HG02571 (cell line): Measurements from ENCODE around the gene DHX29.

Experiments
- ATAC-seq: cut with Tn5 transposase; IDR thresholded peaks from one replicate; pipeline ENCODE4 v1.9.1; 2021; ENCODE audit warnings: mild to moderate bottlenecking, moderate library complexity; ENCODE audit not compliant: unreplicated experiment

The DHX29 gene

DNA sequence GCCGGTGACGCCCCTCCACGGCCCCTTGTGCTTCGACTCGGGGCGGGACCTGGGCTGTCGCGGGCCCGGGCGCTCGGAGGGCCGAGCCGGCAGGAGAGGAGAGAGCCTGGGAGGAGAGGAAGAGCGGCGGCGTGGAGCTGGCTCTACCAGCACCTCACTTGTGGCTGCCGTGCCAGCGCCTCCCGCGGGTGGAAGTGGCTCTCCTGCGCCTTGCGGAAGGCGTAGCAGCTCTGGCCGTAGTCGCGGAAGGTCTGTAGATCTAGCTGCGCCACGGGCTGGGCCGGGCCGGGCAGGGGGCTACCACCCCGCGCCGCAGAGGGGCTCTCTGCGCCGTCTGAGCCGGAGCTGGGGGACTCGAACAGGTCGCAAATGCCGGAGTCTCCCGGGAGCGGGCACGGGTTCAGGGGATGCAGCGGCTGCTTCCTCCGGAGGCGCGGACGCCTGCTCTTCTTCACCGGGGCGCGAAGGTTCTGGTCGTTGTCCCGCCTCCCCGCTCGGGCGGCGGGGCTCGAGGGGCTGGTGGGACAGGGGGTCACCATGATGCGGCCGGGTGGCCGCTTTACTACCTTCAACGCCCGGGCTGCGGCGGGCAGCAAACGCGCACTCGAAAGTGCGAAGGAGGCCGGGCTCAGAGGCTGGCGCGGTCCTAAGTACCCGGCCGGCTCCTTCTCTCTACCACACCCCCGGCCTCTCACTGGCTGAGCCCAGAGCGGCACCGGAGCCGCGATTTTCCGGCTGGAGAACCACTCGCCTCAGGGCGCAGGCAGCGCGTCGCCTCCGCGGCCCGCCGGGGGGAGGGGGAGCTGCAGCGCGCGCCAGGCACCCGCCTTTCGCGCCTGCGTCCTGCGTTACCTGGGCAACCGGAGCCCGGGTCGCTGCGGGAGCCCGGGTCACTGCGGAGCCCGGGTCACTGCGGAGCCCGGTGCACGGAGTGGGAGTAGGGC, 74.2 kb downstream of the DHX29 start, which contains the start of gene CCNO:
Gene CCNO, minus strand, starts transcription at position 624 of the 944 bp plus-strand sequence. Its CDS starts 85 bp downstream, at position 539.
- peak; percentile 63 for ATAC-seq

DNA sequence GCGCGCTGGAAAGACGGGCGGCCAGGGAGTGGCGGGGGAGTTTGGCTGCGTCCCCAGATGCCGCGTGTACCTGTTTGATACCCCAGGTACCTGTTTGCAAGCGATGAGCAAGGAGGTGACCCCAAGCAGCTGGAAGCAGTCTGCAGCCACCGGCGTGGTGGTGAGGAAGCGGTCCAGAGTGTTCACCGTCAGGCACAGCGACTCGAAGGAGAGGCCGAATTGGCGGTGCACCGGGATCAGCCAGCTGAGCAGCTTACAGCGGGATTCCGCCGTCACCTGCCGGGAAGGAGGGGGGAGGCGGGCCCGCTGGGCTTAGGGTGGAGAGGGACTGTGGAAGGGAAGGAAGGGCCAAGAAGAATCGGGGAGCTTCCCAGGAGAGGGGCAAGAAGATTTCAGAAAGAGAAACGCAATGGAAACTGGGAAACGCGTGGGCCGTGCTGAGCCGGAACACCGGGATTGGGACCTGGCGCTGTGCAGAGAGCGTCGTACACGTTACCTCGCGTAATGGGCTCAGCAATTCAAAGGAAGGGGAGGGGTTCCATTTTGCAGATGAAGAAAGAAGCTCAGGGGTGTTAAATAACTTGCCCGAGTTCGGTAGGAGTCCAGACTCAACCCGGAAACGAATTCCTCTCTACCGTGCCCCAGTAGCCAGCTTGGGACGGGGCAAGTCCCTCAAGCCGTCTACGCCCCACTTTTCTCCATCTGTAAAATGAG, 75.1 kb downstream of the DHX29 start:
- no peak for ATAC-seq

DNA sequence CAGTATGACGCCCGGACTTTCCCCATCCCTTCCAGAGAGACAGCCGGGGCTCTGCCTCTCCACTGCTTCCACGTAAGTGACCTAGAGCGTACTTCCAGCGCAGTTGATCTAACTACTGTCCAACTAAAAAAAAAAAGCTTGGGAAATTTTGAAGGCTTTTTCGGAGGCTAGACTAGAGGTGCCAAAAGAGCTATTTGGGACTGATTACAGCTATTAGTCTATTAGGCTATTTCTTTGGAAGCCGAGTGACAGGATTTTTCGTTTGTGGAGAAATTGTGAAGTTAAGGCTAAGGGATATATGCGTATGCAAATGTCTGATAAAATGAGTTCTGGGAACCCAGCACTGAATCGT, 75.6 kb downstream of the DHX29 start:
- no peak for ATAC-seq

DNA sequence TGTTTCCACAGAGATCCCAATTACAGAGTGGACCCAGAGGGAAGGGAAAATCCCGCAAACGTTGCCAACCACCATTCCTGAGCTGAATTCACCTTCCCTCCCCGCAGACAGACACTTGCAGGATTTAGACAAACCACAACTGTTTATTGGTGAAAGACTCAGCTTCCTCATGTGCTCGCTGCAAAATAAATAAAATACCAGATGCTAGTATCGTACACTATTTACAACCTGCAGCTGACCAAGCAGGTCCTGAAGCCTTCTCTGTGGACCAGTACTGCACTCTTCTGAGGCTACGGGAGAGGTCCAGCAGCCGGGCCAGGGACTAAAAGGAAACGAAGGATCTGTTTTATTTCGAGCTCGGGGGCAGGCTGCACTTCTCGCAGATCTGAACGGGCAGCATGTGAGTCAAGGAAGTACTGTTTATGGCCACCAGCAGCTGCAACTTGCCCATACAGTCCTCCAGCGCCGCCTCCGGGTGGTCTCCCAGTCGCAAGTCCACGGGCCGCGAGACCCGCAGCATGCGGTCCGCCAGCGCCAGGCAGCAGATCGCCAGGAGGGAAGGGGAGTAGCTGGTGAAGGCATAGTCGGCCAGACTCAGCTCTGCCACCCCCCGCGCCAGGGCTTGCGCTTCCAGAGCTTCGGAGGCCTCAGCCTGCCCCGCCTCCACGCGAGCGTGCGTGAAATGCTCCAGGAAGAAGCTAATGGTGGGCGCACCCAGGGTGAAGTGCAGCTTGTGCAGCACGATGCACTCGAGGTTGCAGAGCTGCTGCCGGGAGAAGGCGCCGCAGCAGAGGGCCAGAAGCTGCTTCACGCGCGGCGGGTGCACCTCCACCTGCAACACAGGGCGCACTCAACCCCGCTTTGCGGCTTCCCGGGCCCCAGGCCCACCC, 76.2 kb downstream of the DHX29 start:
- ATAC-seq = no peak

DNA sequence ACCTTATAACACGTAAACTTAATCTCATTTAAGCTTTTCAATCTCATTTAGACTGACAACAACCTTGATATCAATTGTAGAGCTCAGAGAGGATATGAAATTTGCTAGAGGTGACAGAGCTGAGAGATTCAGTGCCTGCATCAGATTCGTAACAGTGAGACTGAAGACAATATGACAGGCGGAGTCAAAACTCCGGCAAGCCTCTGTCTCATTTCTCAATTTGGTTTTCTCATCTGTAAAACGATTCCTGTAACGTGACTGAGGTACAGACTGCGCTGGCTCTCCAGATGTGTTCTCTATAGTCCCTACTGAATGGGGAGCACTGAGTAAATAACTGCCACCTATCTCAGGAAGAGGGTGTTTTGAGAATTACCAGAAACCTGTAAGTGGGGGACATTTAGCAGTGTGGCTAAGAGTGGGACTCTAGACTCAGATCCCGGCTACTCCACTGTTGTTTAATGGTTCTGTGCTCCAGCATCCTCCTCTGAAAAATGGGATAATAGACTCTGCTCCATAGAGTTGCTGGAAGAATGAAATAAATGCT, 77.3 kb downstream of the DHX29 start:
- ATAC-seq = no peak

DNA sequence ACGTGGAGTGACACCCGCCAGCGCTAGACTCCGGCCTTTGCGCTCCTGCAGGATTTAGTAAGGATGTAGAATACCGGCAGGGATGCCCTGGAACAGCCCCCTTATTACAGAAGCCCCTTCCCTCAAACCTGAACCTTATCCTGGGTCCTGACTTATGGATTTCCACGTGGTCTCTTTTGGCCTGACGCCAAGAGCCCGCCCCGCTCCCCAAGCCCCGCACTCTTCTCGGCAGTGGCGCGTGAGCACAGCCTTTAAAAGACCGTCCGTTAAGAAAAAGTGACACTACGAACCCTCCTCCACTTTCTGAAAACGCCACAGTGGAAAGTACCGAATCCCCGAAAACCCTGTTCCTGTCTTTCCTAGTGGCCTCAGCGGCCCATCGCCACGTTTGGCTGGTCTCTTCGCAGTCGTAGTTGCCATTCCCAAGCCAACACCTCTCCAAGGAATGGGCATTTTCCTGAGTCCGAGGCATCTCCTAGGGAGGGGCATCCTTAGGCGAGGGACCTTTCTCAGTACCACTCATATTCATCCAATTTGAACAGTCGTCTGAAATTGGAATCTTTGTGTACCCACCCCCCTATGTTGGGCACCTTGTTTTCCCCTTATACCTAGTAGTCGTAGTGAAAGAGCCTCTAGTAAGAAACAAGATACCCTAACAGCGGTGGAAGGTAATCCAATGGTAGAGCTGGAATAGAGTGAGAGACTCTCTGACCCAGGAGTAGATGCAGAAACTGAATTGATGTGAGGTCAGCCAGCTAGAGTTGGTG, 79.6 kb downstream of the DHX29 start:
- no peak for ATAC-seq

DNA sequence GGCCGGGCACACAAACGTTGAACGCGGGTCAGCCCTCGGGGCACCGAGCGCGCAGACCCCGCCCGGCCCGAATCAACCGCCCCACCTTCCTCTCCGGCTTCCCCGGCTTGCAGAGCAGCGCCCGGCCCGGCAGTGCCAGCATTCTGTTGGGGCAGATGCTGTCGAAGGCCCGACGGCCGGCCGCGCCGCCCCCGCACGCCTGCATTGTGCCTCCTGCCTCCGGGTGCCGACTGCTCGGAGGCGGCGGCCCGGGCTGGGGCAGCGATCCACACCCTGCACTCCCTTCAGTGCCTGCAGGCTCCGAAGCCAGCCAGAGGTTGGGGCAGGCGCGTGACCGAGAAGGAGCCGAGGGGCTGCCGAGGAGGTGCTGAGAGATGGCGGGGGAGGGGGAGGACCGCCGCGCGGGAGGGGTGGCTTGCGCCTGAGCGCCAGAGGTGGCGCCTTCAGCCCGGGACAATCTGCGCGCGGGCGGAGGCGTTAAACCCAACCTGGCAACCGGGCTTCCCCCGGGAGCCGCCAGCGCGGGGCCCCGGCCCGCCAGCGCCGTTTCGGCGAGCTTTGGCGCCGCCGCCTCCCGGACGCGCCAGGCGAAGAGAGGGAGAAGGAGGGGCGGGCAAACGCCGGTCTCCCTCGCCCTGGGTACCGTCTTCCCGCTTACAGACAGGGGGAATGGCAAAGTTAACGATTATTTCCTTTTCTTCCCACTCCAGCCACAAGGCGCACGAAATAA, 80.4 kb downstream of the DHX29 start, which contains the start of gene MCIDAS:
Gene MCIDAS, minus strand, starts transcription at position 382 of the 730 bp plus-strand sequence. Its CDS starts 177 bp downstream, at position 205.
- peak; percentile 46 for ATAC-seq

DNA sequence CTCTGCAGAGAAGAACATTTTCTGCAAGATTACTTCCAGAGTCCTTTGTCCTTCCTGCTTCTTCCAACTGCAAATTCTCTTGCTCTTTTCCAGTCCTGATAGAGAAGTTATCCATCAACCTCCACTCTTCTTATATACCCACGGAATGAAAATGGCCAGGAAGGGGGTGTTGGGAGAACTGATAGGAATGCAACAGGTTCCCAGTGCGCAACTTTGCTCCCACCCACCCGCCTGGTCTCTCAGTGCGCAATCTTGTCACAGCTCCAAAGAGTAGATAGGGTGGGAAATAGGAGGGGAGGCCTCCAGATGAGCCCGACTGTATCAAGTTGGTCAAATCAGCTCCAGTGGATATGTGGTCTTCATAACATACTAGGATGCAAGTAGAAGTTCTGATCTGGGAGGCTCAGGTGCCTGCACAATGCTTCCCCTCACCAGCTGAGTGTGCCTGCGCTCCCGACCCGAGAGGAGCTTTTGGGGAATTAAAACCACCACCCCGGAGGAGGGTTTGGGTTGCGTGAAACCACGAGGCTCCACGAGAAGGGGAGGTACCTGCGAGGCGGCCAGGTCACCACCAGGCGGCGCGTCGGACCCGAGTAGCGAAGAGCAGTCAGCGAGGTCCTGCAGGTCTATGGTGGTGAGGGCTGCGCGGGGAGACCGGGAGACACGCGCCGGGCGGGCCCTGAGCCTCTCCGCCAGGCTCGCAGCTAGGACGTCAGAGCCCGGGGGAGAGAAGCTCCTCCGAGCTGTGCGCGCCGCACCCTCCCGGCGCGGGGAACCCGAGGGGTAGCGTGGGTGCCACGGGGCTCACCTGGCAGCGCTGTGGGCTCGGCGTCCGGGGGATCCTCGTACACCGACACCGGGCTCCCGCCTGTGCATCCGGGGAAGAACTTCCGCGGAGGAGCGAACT, 81.2 kb downstream of the DHX29 start:
- no peak for ATAC-seq

DNA sequence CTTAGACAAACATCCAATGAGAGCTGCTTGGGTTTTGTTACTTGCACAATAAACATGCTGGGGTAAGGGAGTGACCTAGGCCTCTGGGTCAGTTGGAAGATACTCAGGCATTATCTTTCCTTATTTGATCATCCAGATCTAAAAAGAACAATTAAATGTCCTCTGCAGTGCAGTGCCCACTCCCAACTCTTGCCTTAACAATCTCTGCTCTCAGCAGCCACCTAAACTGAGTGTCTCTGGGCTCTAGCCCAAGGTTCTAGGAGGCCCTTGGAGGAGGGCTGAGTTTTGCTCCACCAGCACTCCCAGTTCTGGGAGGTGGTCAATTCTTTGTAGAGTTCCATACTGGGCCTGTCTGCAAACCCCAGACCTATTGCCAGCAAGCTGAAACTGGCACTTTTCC, 82.1 kb downstream of the DHX29 start:
- no peak for ATAC-seq

DNA sequence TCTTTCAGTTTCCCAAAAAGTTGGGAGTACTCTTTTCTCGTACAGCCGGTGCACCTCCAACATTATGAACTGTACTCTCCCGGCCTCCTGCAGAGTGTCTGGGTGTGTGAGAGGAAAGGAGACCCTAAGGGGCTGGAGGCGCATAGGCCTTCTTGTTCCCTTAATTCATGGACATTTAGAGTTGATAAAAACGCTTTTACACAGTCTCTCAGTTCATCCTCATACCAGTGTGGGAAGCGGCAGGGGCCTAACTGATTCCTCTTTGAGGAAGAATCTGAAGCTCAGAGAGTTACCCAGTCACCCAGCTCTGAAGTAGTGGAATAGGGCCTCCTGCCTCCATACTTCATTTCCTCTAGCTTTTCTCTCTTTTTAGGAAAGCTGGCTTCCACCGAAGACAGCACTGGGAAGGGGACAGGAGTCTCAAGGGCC, 83.7 kb downstream of the DHX29 start:
- no peak for ATAC-seq

DNA sequence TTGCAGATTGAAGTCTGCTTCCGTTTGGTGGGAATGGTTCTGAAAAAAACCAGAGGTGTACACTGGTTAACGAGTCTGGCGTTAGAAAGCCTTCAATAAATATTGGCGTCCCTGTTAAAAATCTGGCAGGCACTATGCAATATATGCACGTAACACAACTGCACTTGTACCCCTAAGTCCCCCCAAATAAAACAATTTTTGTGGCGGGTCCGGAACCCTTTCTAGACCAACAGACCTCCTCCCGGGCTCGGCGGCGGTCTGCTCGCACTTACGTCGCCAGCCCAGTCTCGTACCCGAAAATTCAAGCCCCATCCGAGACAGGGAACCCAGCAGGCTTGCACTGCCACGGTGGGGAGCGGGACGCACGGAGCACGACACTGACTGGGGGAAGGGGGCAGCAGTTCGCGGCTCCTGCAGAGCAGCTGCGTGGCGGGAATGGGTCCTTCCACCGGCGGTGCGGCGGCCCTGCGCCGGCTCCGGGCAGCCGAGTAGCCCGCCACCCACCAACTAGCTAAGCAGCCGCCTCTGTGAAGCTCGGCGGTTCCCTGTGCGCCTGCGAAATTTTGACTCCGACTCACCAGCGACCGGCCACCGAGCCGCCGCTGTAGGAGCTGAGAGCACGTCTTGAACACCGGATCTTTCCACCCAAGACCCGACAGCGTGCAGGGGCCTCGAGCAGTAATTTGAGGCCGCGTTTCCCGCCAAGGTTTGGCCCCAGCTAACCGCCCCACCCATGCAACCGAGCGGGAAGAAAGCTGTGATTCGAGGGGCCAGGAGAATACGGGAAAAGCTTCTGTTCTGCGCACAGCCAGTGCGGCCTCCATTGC, 84.3 kb downstream of the DHX29 start:
- no peak for ATAC-seq

DNA sequence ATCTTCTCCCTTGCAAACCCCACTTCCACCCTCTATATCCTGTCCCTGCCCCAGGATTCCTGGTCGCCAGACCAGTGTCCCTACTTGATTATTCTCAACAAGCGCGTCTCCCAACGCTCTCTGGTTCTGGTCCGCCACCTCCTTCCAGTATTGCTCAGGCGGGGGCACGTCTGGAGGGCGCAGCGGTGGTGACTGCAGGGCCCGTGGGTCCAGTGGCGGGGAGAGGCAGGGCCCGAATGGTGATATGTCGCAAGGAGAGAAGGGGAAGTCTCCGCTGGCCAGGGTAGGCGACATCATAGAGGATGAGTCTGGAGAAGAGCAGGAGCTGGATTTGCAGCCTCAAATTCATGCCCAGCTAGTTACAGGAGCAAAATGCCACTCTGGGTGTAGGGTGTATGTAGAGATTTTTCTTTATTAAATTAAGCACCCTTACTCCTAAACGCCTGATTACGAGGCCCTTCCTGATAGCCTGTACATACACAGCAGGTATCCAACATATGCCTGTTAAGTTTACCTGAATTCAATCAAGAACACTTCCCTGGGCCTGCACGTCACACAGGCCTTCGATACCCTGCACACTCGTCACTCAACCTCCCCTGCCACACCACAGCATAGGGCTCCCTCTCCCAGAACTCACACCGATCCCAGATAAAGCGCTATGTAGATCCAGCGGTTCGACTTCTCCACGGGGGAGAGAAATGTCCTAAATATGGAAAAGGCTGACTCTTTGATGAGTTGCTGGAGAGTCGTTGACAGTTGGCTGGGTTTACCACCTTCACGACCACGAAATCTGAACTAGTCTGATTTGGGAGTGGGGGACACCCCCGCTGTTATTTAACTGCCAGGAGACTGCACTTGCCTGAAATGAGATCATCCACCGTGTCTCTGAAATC, 85.2 kb downstream of the DHX29 start:
- ATAC-seq = no peak

DNA sequence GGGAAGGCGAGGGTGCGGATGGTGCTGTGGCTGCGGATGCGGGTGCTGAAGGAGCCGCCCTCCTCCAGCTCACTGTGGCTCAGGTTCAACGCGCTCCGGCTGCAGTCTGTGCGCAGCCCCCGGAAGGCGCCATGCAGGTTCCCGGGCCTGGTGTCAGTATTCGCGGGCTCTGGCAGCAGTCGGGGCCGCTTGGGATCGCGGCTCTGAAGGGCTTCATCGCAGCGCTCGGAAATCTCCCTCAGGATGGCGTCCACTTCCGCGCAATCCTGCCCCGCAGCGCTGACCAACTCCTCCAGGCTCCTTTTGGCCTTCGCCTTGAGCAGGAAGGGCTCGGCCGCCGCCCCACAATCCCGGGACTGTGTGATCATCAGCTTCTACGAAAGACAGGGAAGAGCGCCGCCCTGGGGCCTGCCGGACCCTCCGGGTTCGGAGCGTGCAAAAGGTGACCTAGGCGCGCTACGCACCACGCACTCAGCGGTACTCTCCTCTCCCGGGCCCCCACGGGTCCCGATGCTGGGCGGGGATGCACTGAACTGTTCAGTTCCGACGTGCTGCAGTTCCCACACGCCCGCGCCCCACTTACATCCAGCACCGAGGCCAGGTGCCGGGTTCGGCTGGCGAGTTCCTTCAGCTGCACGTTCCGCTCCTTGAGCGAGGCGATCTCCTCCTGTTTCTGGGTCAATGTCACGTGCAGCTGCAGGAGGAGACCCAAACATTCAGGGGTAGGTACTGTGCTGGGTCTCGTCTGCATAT, 86.9 kb downstream of the DHX29 start:
- no peak for ATAC-seq

DNA sequence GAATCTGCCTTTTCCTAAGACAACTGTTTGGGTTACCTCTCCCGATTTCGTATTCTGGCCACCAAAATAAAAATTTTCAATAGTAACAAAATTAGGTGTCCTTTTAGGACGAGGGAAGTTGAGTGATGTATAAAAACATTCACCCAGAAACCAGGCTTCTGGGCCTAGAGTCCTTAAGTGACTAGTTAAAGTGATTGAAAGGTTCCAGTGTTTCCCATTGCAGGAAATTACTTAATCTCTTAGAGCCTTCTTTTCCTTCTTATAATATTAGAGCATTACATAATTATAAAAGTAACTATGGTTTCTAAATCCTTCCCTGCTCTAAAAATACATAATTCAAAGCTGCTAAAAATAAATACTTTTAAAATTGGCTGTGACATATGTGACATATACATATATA, 87.7 kb downstream of the DHX29 start:
- no peak for ATAC-seq

DNA sequence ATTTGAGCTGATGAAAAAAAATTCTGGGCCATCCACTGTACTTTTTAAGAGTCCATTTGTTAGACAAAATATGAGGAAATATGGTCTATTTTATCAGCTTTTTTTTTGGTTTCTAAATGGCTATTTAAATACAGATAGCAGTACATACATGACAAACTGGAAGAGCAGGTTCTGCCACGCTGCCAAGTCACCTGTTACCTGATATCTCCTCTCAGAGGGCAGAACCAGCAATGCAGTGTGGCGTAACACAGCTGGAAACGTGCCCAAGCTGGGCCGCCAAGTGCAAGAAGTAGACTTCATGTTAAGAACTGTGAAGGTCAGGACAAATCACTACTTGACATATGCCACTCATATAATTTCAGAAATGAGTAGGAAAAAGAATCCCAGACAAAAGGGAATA, 88.5 kb downstream of the DHX29 start:
- no peak for ATAC-seq
